GM21367 (cell line): ENCODE measurements around the gene RUVBL2.
A peak's percentile ranks its signal among the peaks of the same experiment; 100 is the strongest.

Experiments used
- ATAC-seq: cut with Tn5 transposase; IDR thresholded peaks from one replicate; pipeline ENCODE4 v1.9.1; 2021; ENCODE audit not compliant: unreplicated experiment

Gene RUVBL2

GRCh38 chr19:48987323-48987722 is 6.4 kb upstream of the RUVBL2 start:
- no peak for ATAC-seq

DNA sequence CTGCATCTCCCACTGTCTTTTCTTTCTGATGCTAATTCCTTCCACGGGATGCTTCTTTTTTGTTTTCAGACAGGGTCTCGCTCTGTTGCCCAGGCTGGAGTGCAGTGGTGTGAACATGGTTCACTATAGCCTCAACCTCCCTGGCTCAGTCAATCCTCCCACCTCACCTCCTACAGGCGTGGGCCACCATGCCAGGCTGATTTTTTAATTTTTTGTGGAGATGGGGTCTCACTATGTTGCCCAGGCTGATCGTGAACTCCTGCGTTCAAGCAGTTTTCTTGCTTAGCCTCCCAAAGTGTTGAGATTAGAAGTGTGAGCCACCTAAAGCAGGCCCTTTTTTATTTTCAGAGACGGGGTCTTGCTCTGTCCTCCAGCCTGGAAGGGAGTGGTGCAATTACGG is 5.4 kb upstream of the RUVBL2 start:
- no peak for ATAC-seq

GRCh38 chr19:48988860-48989259 is 4.8 kb upstream of the RUVBL2 start:
- no peak for ATAC-seq

DNA sequence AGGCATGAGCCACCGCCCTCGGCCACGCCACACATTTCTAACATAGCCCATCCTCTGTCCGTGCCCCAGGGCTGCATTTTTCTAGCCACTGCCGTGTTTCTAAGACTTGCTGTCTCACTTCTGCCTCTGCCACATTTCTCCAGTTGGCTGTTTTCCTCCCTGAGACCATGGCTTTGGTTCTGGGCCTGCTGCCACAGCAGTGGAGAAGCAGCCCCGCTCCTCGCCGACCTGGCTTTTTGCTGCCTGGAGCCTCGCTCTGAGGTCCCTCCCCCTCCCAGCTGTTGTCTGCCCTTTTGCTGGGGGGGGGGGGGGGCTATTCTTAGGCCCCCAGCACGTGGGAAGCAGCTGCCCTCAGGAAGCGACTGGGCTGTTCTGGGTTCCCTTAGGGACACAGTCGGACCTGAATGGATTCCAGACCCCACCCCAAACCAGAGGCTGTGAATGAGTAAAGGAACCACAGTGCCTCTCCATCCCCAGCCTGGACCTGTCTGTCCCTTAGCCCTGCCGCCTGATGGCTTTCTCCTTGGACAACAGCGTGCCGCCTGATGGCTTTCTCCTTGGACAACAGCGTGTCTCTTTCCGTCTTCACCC is 3.9 kb upstream of the RUVBL2 start:
- ATAC-seq: no peak

DNA sequence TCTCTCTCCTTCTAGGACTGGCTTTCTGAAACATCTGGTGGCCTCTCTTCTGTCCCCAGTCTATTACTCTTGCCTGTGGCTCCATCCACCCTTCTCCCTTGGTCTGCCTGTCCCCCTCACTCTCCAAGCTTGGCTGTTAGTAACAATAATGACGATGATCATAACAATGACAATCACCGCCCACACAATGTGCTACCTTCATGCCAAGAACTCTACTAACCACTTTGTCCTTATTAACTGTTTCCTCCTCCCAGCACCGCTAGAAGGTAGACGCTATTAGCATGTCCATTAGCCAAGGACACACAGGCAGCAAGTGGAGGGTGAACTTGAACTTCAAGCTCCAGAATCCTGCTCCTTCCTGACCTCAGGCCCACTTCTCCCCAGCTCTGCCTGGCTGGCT is 3.3 kb upstream of the RUVBL2 start:
- ATAC-seq: no peak

DNA sequence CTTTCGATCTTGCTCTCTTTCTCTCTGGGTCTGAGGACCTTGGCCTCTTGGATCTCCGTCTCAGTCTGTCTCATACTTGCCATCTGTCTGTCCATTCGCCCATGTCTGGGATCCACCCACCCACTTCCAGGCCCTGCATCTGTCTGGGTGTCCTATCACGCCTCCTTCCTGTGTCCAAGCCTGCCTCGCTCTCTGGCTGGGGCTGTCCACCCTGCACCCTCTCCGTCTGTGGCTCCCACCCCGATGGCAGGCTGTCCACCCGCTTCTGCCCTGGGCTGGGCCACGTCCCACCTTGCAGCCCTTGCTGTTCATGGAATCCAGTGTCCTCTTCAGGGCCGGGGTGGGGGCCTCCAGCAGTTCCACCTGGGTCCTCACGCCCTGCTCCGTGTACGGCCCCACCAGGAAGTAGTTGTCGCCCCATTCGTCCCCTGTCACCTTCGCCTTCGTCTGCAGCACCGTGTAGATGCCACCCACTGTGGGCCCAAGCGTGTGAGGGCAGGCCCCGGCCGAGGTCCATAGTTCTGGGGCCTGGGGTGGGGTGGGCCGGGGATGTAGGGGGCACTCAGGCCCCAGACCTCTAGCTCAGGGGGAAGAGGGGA is 2.6 kb upstream of the RUVBL2 start:
- ATAC-seq: no peak

- no peak for ATAC-seq
Observed at GRCh38 chr19:48991873-48992580, 1.7 kb upstream of the RUVBL2 start.

- ATAC-seq: peak; percentile 1
Observed at GRCh38 chr19:48992581-48993174, 1.0 kb upstream of the RUVBL2 start.

GRCh38 chr19:48994035-48994386 is 324 bp downstream of the RUVBL2 start:
- ATAC-seq: no peak

DNA sequence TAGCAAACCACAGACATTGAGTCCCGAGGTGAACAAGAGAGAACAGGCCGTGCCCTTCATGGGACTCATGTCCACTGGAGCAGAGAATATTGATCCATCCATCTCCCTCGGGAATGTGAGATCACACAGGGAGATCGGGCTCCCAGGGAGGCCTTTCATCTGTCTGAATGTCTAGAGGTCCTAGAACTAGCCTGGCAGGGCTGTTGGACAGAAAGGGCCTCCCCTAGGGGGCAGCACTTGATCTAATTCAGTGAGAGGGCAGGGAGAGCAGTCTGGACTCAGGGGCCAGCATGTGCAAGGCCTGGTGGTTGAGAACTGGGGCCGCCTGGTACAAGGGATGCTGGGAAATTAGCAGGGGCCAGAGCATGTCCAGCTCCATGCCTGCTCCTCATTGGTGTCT is 4.3 kb downstream of the RUVBL2 start:
- no peak for ATAC-seq

DNA sequence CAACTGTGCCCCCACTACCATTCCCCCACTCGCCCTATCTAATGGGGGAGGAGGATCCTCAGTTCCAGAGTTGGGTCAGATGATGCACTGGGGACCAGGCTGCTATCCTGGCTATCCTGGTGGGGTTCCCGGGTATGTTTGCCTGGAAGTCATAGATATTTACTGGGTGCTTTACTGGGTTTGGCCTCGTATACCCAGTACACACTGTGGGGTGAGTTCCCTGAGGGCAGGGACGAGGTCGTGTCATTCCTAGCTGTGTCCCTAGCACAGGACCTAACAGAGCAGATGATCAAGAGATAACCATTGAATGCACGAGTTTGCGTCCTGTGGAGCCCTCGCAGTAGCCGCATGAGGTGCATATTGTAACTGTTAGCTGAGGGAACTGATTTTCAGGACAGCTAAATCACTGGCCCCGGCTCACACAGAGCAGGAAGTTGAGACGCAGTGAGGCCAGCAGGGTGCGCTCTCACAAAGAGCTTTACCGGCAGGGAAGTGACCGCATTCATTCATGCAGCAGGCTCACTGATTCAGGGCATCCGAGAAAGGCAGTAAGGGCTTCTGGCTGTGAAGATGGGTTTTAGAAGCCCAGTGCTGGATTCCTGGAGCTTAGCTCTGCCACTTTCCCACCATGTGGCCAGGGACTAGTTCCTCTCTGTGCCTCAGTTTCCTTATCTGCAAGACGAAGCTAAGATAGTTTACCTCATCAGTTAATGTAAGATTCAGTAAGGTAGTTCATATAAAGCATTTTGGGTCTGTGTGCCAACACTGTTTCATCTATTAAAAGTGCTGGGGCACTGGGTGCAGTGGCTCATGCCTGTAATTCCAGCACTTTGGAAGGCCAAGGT is 6.0 kb downstream of the RUVBL2 start:
- no peak for ATAC-seq

DNA sequence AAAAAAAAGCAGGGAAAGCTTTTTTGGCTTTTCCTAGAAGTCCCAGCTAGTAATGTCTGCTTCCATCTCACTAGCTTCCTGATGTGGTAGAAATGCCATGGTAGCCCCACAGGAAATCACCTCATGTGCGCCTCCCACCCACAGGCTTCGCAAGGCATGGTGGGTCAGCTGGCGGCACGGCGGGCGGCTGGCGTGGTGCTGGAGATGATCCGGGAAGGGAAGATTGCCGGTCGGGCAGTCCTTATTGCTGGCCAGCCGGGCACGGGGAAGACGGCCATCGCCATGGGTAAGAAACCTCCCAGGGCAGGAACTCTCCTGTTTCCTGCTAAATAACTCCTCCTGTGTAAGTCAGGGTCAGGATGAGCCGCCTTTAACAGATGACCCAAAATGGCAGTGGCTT is 10.4 kb downstream of the RUVBL2 start:
- ATAC-seq: no peak

DNA sequence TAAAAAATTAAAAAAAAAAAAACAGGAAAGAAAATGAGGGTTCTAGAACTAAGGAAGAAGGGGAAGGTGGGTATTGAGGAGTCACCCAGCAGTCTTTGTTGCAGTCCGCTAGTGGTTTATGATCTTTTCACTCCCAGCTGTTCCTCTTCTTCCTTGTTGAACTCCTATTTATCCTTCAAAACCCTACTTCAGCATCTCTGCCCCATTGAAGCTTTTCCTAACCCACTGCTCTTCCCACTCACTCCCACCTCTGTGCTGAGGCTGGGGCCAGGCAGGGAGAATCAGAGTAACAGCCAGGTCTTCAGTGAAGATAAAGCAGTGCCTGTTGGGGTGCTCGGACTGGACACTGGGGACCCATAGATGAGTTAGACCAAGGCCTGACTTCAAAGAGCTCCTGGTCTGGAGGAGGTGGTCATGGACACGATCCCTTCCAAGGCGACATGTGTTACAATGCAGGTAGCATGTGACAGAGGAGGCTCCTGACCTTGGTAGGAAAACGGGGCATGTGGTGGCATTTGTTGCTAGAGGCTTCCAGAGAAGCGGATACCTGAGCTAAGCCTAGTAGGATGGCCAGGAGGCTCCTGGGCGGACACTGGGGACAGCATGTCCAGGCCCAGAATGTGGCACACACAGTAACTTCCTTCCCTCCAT is 11.4 kb downstream of the RUVBL2 start:
- no peak for ATAC-seq

DNA sequence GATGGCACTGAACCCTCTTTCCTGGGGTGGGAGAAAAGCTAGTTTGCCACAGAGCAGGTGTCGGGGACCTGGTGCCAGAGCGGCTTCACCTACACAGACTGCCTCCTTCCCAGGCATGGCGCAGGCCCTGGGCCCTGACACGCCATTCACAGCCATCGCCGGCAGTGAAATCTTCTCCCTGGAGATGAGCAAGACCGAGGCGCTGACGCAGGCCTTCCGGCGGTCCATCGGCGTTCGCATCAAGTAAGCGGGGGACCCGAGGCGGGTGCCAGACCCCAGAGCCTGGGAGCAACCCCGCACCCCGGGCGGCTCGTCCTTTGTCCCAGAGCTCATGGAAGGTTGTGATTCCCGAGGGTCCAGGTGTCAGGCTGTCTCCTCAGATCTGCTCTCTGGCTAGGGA is 13.2 kb downstream of the RUVBL2 start:
- ATAC-seq: no peak

- ATAC-seq: no peak
Observed at GRCh38 chr19:49009828-49010227, 16.1 kb downstream of the RUVBL2 start.

DNA sequence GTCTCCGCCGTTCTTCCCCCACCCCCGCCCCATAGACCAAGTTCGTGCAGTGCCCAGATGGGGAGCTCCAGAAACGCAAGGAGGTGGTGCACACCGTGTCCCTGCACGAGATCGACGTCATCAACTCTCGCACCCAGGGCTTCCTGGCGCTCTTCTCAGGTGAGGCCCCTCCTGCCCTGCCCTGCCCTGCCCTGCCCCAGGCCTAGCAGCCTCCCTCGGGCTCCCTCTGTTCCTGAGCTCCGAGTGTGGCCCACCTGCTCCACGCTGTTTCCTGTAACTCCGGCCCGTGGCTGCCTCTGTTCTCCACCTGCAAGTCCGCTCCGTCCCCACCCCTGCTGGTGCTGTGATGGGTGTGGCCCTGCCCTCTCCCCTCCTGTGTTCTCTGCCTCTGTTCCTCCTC is 16.8 kb downstream of the RUVBL2 start:
- ATAC-seq: no peak

- ATAC-seq: no peak
Observed at GRCh38 chr19:49011194-49011593, 17.5 kb downstream of the RUVBL2 start.

- ATAC-seq: no peak
Observed at GRCh38 chr19:49014123-49014869, 20.6 kb downstream of the RUVBL2 start.

- no peak for ATAC-seq
Observed at GRCh38 chr19:49014870-49015255, 21.2 kb downstream of the RUVBL2 start.
